Fibroblast of the aortic adventitia (primary cell): Measurements from ENCODE around the gene IQSEC1. TPM values are rescaled to one million over a fixed set of nuclear protein-coding genes. Genes with fewer than 3 reads are reported as not detected.

Source experiments
- DNase-seq: peaks from one replicate; pipeline ENCODE4 v3.0.0-alpha.2; 2010; ENCODE audit warnings: low read depth
- H3K4me3 ChIP-seq: 2 replicates; pipeline ENCODE4 v1.5.1; 2011; ENCODE audit warnings: low read depth, mild to moderate bottlenecking, control low read depth, low read length, moderate library complexity
- total RNA-seq: library from RNA; depleted of rRNA; stranded (reverse); fragments of >200 nt; gene quantifications from 2 replicates; pipeline ENCODE4 v1.2.3, GENCODE V29; 2012; ENCODE audit warnings: low replicate concordance
- TF ChIP-seq, protein P1 (sequence below): IDR thresholded peaks from 2 replicates; pipeline ENCODE4 v1.5.1; 2011; ENCODE audit warnings: mild to moderate bottlenecking, low read length, control low read depth, inconsistent platforms; ENCODE audit not compliant: insufficient read depth

IQSEC1 gene
- total RNA-seq, 1 donor: 15.9 TPM

DNA sequence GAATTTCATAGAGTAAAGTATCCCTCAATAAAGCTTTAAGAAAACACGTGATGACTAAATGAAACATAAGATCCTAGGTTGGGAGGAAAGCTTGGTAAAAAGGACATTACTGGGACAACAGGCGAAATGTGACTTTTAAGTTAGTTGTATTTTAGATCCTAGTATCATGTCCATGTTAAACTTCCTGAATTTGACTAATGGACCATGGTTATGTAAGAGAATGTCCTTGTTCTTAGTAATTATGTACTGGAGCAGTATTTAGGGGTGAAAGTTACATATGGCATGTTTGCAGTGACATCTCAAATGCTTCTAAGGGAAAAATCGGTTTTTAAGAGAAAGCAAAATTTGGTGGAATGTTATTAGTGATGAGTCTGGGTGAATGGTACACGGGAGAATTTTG, 69.6 kb downstream of the IQSEC1 start:
- no peak for DNase-seq
- no peak overlapping the region for H3K4me3 ChIP-seq
- TF ChIP-seq, protein P1, sequence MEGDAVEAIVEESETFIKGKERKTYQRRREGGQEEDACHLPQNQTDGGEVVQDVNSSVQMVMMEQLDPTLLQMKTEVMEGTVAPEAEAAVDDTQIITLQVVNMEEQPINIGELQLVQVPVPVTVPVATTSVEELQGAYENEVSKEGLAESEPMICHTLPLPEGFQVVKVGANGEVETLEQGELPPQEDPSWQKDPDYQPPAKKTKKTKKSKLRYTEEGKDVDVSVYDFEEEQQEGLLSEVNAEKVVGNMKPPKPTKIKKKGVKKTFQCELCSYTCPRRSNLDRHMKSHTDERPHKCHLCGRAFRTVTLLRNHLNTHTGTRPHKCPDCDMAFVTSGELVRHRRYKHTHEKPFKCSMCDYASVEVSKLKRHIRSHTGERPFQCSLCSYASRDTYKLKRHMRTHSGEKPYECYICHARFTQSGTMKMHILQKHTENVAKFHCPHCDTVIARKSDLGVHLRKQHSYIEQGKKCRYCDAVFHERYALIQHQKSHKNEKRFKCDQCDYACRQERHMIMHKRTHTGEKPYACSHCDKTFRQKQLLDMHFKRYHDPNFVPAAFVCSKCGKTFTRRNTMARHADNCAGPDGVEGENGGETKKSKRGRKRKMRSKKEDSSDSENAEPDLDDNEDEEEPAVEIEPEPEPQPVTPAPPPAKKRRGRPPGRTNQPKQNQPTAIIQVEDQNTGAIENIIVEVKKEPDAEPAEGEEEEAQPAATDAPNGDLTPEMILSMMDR: no peak

GRCh38 chr3:13002398-13003124, 70.7 kb downstream of the IQSEC1 start:
- H3K4me3 ChIP-seq: no peak overlapping the region
- TF ChIP-seq, protein P1: no peak
- no peak for DNase-seq

DNA sequence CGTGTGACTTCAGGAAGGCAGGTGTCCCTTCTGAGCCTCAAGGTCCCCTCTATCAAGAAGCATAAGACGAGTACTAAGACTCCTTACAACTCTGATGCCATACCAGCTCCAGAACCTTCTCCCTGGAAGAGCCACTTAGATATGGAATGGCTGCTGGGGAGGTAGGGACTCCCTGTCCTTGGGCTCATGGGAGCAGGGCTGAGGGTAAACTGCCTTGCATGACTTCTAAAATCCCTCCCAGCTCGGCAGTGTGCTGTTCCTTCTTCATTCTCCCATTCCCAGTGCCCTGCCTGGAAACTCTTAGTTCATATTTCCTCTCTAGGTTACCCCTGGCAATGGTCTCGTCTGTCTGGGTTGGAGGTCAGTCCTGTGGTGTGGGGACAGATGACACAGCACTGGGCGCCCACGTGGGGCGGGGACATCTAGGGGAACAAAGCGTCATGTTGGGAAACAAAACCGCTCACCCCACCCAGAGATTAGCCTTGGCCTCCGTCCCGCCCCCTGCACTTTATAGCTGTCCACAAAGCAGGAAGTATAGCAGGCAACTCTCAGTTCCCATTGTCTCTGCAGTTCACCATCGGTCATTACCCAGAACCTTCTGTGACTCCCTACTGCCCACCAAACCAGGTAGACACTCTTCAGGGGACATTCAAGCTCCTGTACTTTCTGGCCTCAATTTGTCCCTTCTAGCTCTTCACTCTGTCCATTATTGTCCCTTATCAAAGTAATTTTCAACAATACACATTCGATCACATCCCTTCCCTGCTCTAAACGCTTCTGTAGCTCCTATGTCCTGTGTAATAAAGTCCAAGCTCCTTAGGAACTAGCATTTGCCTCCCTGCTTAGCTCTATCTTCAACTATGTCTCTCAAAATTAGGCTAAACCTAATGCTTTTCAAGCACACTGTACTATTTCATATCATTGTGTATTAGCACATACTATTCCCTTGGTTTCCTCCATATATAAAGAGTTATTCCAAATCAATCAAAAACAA, 73.8 kb downstream of the IQSEC1 start:
- TF ChIP-seq, protein P1: no peak
- no peak for DNase-seq
- H3K4me3 ChIP-seq: no peak overlapping the region

- TF ChIP-seq, protein P1: no peak
- no peak for DNase-seq
- H3K4me3 ChIP-seq: no peak overlapping the region
Measured at GRCh38 chr3:12998648-12999047, 74.6 kb downstream of the IQSEC1 start.

GRCh38 chr3:12997387-12997786, 75.8 kb downstream of the IQSEC1 start:
- H3K4me3 ChIP-seq: no peak overlapping the region
- TF ChIP-seq, protein P1: no peak
- no peak for DNase-seq

DNA sequence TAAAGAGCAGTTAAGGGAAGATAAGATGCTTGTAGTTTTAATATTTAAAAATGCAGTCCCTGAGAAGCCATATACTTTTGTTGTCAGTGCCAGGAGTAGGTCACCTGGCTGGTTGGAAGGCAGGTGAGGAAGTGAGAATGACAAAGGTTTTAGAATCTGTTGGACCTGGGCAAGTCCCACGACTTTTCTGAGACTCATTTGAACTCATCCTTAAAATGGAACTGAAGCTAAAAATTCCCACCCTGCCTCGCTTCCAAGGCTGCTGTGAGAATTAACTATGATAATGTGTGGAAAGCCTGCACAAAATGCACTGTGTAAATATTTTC, 77.1 kb downstream of the IQSEC1 start:
- TF ChIP-seq, protein P1: no peak
- H3K4me3 ChIP-seq: no peak overlapping the region
- no peak for DNase-seq
